Neural progenitor cell (in vitro differentiated cells): Measurements from ENCODE around the gene TRNAU1AP. TPM values are rescaled to one million over a fixed set of nuclear protein-coding genes. Genes with fewer than 3 reads are reported as not detected.

Source experiments
- DNase-seq: peaks from one replicate; pipeline ENCODE4 v3.0.0-alpha.2; 2016; ENCODE audit warnings: low spot score
- H2AFZ ChIP-seq: fragments of 200-600 bp; sonication (generic); replicated peaks from 2 replicates; pipeline ENCODE4 v1.6.1; 2016; ENCODE audit warnings: antibody characterized with exemption
- H3F3A ChIP-seq: fragments of 200-600 bp; sonication (generic); 2 replicates; pipeline ENCODE4 v1.6.1; 2016; ENCODE audit warnings: antibody characterized with exemption, low read depth
- H3K27ac ChIP-seq: fragments of 200-600 bp; sonication (generic); 2 replicates; pipeline ENCODE4 v1.5.1; 2016; ENCODE audit warnings: mild to moderate bottlenecking
- H3K27me3 ChIP-seq: fragments of 200-600 bp; sonication (generic); 2 replicates; pipeline ENCODE4 v1.6.1; 2016; ENCODE audit warnings: mild to moderate bottlenecking, moderate library complexity
- H3K36me3 ChIP-seq: fragments of 200-600 bp; sonication (generic); 2 replicates; pipeline ENCODE4 v1.5.1; 2016
- H3K4me1 ChIP-seq: fragments of 200-600 bp; sonication (generic); 2 replicates; pipeline ENCODE4 v1.6.1; 2016; ENCODE audit warnings: mixed run types
- H3K4me2 ChIP-seq: fragments of 200-600 bp; sonication (generic); 2 replicates; pipeline ENCODE4 v1.6.1; 2016
- H3K4me3 ChIP-seq: fragments of 200-600 bp; sonication (generic); 2 replicates; pipeline ENCODE4 v1.5.1; 2016
- H3K79me2 ChIP-seq: fragments of 200-600 bp; sonication (generic); 2 replicates; pipeline ENCODE4 v1.6.1; 2016; ENCODE audit warnings: low read depth
- H3K9ac ChIP-seq: fragments of 200-600 bp; sonication (generic); 2 replicates; pipeline ENCODE4 v1.6.1; 2016
- H3K9me3 ChIP-seq: fragments of 200-600 bp; sonication (generic); 2 replicates; pipeline ENCODE4 v1.5.1; 2016; ENCODE audit warnings: low read depth
- H4K20me1 ChIP-seq: fragments of 200-600 bp; sonication (generic); 2 replicates; pipeline ENCODE4 v1.6.1; 2016; ENCODE audit warnings: low read depth
- H3K27ac Mint-ChIP-seq: 3 replicates; pipeline ENCODE4 v1.8.0; 2021; ENCODE audit warnings: mixed read lengths
- H3K27me3 Mint-ChIP-seq: 2 replicates; pipeline ENCODE4 v1.8.0; 2022; ENCODE audit warnings: low read depth, mild to moderate bottlenecking, inconsistent platforms, moderate library complexity, mixed read lengths; ENCODE audit not compliant: insufficient read depth
- H3K36me3 Mint-ChIP-seq: 3 replicates; pipeline ENCODE4 v1.8.0; 2021; ENCODE audit warnings: mixed read lengths
- H3K4me1 Mint-ChIP-seq: 3 replicates; pipeline ENCODE4 v1.8.0; 2021; ENCODE audit warnings: mixed read lengths
- H3K4me3 Mint-ChIP-seq: 3 replicates; pipeline ENCODE4 v1.8.0; 2021; ENCODE audit warnings: mild to moderate bottlenecking, moderate library complexity, mixed read lengths
- H3K9me3 Mint-ChIP-seq: 3 replicates; pipeline ENCODE4 v1.8.0; 2020; ENCODE audit warnings: mixed read lengths
- EZH2 ChIP-seq: fragments of 200-600 bp; sonication (generic); IDR thresholded peaks from 2 replicates; pipeline ENCODE4 v1.6.1; 2017; ENCODE audit warnings: antibody characterized with exemption, mild to moderate bottlenecking, moderate library complexity
- EZH2phosphoT487 ChIP-seq: fragments of 200-600 bp; sonication (generic); IDR thresholded peaks from 2 replicates; pipeline ENCODE4 v1.6.1; 2017; ENCODE audit warnings: antibody characterized with exemption
- total RNA-seq: library from RNA; depleted of rRNA; stranded (reverse); fragments of >200 nt; gene quantifications from 2 replicates; pipeline ENCODE4 v1.2.3, GENCODE V29; 2015; ENCODE audit warnings: low replicate concordance
- TF ChIP-seq, protein P1 (sequence below): fragments of 200-600 bp; sonication (generic); IDR thresholded peaks from 2 replicates; pipeline ENCODE4 v1.5.1; 2017; ENCODE audit warnings: antibody characterized with exemption, mild to moderate bottlenecking

TRNAU1AP gene
- total RNA-seq = 43.9 and 50.0 TPM in 2 replicates

DNA sequence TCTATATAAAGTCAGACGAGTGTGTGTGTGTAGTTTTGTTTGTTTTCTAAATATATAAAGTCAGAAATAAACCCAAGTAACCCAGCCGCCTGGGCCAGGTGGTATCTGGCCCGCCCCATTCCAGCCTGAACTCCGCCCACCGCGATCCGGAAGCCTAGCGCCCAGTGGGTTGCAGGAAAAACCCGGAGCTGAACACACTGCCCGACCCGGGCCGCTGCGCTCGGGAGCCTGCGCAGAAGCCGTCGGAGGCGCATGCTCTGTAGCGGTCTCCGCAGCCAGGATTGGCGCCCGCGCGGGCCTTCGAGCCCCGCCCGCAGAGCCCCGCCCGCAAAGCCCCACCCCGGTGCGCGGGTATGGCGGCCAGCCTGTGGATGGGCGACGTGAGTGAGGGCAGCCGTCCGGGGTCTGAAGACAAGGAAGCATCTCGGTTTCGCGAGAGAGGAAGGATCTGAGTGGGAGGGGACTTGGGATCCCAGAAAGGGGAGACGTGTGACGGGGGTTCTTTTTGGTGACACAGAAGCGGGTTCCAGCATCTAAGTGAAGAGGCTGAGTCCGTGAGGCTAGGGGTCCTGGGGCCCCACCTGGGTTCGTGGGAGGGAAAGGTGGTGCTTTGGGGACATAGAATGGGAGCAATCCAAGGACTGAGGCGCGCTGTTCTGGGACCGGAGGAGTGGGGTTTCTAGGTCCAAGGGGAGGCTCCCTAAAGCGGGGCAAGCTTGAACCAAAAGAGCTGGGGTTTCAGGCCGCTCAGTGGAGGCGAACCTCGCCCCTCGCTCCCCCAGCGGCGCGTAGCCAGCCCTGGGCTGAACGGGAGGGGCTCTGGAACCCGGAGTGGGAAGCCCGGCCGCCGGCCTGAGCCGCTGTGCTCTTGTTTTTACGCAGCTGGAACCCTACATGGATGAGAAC lies at the start of gene TRNAU1AP:
Gene TRNAU1AP (plus strand): TSS at position 328 of the 906 bp plus-strand sequence. CDS start 26 bp downstream, at position 354.
- peaks cover 6% of the 10 kb centered on the region for H3K36me3 Mint-ChIP-seq

DNA sequence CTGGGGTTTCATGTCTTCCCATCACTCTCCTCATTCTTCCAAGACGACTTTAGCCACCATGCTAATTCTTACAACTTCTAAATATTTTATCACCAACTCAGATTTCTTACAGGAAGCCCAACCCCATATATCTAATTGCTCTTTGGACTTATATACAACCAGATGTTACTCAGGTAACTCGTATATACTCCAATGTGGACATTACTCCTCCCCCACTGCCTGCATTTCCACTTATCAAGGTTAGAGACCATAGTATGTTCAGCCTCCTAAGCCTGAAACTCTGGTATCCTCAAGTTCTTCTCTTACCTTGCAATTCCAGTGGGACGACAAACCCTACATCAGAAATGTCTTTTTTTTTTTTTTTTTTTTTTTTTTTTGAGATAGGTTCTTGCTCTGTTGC lies 49.8 kb upstream of the TRNAU1AP start:
- peaks cover 30% of the 10 kb centered on the region for H3K79me2 ChIP-seq
- Mint-ChIP-seq H3K36me3 (peaks cover 7% of the 10 kb centered on the region), H3K9me3 (no peaks in the 10 kb centered on the region), H3K4me1 (peaks cover 15% of the 10 kb centered on the region), H3K27me3 (no peaks in the 10 kb centered on the region), H3K4me3 (no peak overlapping the region), H3K27ac (peak overlapping the region; percentile 3)
- H3K27ac ChIP-seq = no peak overlapping the region
- H2AFZ ChIP-seq = no peak overlapping the region
- peaks cover 5% of the 10 kb centered on the region for H3K4me1 ChIP-seq
- peaks cover 20% of the 10 kb centered on the region for H4K20me1 ChIP-seq
- H3K4me3 ChIP-seq = no peak overlapping the region
- peaks cover 4% of the 10 kb centered on the region for H3K36me3 ChIP-seq
- peaks cover 32% of the 10 kb centered on the region for H3F3A ChIP-seq
- H3K27me3 ChIP-seq = no peaks in the 10 kb centered on the region
- H3K4me2 ChIP-seq = no peak overlapping the region
- no peak overlapping the region for H3K9ac ChIP-seq
- H3K9me3 ChIP-seq = no peaks in the 10 kb centered on the region
- no peak for DNase-seq
- TF ChIP-seq EZH2 (no peak), EZH2phosphoT487 (no peak)

More for the DNA sequence above, at the start of gene TRNAU1AP:
- H3K27ac ChIP-seq = no peak within 1 kb of the TSS
- no peaks in the 10 kb centered on the region for H3K9me3 Mint-ChIP-seq
- peak within 1 kb of the TSS; percentile 86 for H3K4me2 ChIP-seq
- no peaks in the 10 kb centered on the region for H3K9me3 ChIP-seq
- peak within 1 kb of the TSS; percentile 82 for H3K27ac Mint-ChIP-seq
- TF ChIP-seq, protein P1, sequence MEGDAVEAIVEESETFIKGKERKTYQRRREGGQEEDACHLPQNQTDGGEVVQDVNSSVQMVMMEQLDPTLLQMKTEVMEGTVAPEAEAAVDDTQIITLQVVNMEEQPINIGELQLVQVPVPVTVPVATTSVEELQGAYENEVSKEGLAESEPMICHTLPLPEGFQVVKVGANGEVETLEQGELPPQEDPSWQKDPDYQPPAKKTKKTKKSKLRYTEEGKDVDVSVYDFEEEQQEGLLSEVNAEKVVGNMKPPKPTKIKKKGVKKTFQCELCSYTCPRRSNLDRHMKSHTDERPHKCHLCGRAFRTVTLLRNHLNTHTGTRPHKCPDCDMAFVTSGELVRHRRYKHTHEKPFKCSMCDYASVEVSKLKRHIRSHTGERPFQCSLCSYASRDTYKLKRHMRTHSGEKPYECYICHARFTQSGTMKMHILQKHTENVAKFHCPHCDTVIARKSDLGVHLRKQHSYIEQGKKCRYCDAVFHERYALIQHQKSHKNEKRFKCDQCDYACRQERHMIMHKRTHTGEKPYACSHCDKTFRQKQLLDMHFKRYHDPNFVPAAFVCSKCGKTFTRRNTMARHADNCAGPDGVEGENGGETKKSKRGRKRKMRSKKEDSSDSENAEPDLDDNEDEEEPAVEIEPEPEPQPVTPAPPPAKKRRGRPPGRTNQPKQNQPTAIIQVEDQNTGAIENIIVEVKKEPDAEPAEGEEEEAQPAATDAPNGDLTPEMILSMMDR = no peak
- TF ChIP-seq EZH2 = peak; percentile 37
- peaks cover 14% of the 10 kb centered on the region for H3K79me2 ChIP-seq
- H4K20me1 ChIP-seq = no peaks in the 10 kb centered on the region
- DNase-seq = peak; percentile 98
- peaks cover 5% of the 10 kb centered on the region for H3K27me3 Mint-ChIP-seq
- peaks cover 6% of the 10 kb centered on the region for H3K4me1 Mint-ChIP-seq
- peak within 1 kb of the TSS; percentile 60 for H3K9ac ChIP-seq
- H3K36me3 ChIP-seq = no peaks in the 10 kb centered on the region
- H3K4me1 ChIP-seq = peaks cover 8% of the 10 kb centered on the region
- no peaks in the 10 kb centered on the region for H3K27me3 ChIP-seq
- H2AFZ ChIP-seq = peak within 1 kb of the TSS; percentile 89
- H3F3A ChIP-seq = peaks cover 4% of the 10 kb centered on the region
- peak within 1 kb of the TSS; percentile 96 for H3K4me3 Mint-ChIP-seq
- peak within 1 kb of the TSS; percentile 81 for H3K4me3 ChIP-seq

DNA sequence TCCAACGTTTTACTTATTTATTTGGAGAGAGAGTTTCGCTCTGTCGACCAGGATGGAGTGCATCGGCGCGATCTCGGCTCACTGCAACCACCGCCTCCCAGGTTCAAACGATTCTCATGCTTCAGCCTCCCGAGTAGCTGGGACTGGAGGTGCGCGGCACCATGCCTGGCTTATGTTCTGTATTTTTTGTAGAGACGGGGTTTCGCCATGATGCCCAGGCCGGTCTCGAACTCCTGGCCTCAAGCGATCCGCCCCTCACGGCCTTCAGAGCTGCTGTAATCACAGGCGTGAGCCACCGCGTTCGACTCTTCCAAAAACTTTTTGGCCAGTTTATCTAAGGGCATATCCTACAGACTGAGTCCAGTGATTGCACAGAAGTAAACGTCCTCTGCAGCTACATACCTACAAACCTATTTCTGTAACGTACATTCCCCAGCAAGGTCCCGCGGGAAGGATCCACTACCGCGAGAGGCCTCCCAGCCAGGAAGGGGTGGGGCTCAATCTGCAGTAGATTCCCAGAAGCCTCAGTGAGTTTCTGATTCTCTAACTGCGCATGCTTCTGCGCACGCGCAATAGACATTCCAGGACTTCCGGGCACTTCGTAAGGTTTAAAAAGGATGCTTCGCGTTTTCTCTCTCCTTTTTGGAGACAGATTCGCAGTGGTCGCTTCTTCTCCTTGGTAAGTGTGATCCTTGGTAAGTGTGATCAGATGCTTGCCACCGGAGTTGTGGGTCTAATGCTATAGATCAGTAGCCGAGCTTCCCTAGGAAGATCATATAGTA lies 47.3 kb upstream of the TRNAU1AP start, which contains the start of gene RCC1:
Gene RCC1 (plus strand): TSS at position 638 of the 782 bp plus-strand sequence. CDS start 23,824 bp downstream, outside the sequence.
- peaks cover 25% of the 10 kb centered on the region for H3K36me3 Mint-ChIP-seq

More for the DNA sequence above, 47.3 kb upstream of the TRNAU1AP start, which contains the start of gene RCC1:
- Histone ChIP-seq H3F3A (peaks cover 53% of the 10 kb centered on the region), H3K4me2 (peak within 1 kb of the TSS; percentile 85), H3K36me3 (peaks cover 20% of the 10 kb centered on the region), H2AFZ (peak within 1 kb of the TSS; percentile 71), H3K4me1 (peaks cover 26% of the 10 kb centered on the region), H3K79me2 (peaks cover 55% of the 10 kb centered on the region), H4K20me1 (peaks cover 43% of the 10 kb centered on the region), H3K9ac (peak within 1 kb of the TSS; percentile 79), H3K9me3 (no peaks in the 10 kb centered on the region), H3K4me3 (peak within 1 kb of the TSS; percentile 83), H3K27me3 (no peaks in the 10 kb centered on the region), H3K27ac (peak within 1 kb of the TSS; percentile 91)
- Mint-ChIP-seq H3K4me1 (peaks cover 39% of the 10 kb centered on the region), H3K27me3 (peaks cover 2% of the 10 kb centered on the region), H3K9me3 (no peaks in the 10 kb centered on the region), H3K27ac (peak within 1 kb of the TSS; percentile 93), H3K4me3 (peak within 1 kb of the TSS; percentile 97)
- TF ChIP-seq, protein P1 = no peak
- DNase-seq = peak; percentile 99
